Chondrocyte (in vitro differentiated cells): ENCODE measurements around the gene FBXO44. TPM values are rescaled to one million over a fixed set of nuclear protein-coding genes. Genes with fewer than 3 reads are reported as not detected.

ENCODE experiments used
- DNase-seq: peaks from one replicate; pipeline ENCODE4 v3.0.0; 2021; ENCODE audit warnings: mixed read lengths, low spot score
- H3K27ac Mint-ChIP-seq: one replicate; pipeline ENCODE4 v1.8.0; 2021; ENCODE audit warnings: mild to moderate bottlenecking, moderate library complexity, mixed read lengths; ENCODE audit not compliant: unreplicated experiment
- H3K27me3 Mint-ChIP-seq: 2 replicates; pipeline ENCODE4 v1.8.0; 2021; ENCODE audit warnings: low read depth, mixed read lengths
- H3K36me3 Mint-ChIP-seq: 2 replicates; pipeline ENCODE4 v1.8.0; 2021; ENCODE audit warnings: low read depth, mixed read lengths
- H3K4me1 Mint-ChIP-seq: 2 replicates; pipeline ENCODE4 v1.8.0; 2021; ENCODE audit warnings: low read depth, mild to moderate bottlenecking, mixed read lengths
- H3K4me3 Mint-ChIP-seq: one replicate; pipeline ENCODE4 v1.8.0; 2021; ENCODE audit warnings: mild to moderate bottlenecking, moderate library complexity, mixed read lengths; ENCODE audit not compliant: unreplicated experiment
- H3K9me3 Mint-ChIP-seq: 2 replicates; pipeline ENCODE4 v1.8.0; 2021; ENCODE audit warnings: low read depth, mixed read lengths
- total RNA-seq: library from RNA; stranded (reverse); gene quantifications from 3 replicates; pipeline ENCODE4 v1.2.1, GENCODE V29; 2021
- TF ChIP-seq, protein P1 (sequence below): fragments of 200-600 bp; sonication (generic); IDR thresholded peaks from 2 replicates; pipeline ENCODE4 v1.5.0; 2021; ENCODE audit warnings: antibody characterized with exemption, mild to moderate bottlenecking, moderate library complexity

FBXO44 gene
- total RNA-seq, 1 donor from 2014 or later, result 17.5 TPM

DNA sequence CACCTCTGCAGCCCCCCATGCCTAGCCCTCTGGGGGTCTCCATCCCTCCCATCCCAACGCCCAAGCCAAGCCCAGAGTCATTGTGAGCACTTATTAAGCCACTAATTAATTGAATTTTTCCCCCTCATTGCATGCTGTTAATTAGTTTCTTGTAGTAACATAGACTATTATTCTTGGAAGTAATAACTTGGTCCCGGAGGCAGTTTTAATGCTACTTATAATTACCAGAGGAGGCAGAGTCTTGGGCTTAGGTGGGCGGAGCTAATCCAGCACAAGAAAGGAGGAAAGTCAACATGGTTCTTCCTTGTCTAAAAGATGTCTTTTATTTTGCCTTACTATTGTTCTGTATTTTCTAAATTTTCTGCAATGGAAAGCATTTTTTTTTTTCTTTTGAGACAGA is 28.1 kb upstream of the FBXO44 start:
- H3K36me3 Mint-ChIP-seq, result no peaks in the 10 kb centered on the region
- peaks cover 57% of the 10 kb centered on the region for H3K27me3 Mint-ChIP-seq
- no peaks in the 10 kb centered on the region for H3K4me1 Mint-ChIP-seq
- no peak overlapping the region for H3K4me3 Mint-ChIP-seq
- no peaks in the 10 kb centered on the region for H3K9me3 Mint-ChIP-seq
- no peak overlapping the region for H3K27ac Mint-ChIP-seq
- TF ChIP-seq, protein P1, sequence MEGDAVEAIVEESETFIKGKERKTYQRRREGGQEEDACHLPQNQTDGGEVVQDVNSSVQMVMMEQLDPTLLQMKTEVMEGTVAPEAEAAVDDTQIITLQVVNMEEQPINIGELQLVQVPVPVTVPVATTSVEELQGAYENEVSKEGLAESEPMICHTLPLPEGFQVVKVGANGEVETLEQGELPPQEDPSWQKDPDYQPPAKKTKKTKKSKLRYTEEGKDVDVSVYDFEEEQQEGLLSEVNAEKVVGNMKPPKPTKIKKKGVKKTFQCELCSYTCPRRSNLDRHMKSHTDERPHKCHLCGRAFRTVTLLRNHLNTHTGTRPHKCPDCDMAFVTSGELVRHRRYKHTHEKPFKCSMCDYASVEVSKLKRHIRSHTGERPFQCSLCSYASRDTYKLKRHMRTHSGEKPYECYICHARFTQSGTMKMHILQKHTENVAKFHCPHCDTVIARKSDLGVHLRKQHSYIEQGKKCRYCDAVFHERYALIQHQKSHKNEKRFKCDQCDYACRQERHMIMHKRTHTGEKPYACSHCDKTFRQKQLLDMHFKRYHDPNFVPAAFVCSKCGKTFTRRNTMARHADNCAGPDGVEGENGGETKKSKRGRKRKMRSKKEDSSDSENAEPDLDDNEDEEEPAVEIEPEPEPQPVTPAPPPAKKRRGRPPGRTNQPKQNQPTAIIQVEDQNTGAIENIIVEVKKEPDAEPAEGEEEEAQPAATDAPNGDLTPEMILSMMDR, result no peak
- DNase-seq, result no peak

- Mint-ChIP-seq H3K36me3 (no peaks in the 10 kb centered on the region), H3K4me3 (no peak overlapping the region), H3K4me1 (no peaks in the 10 kb centered on the region), H3K27ac (no peak overlapping the region), H3K9me3 (no peaks in the 10 kb centered on the region), H3K27me3 (peaks cover 48% of the 10 kb centered on the region)
- DNase-seq, result no peak
- TF ChIP-seq, protein P1, result no peak
Measured at GRCh38 chr1:11628767-11629166, 25.9 kb upstream of the FBXO44 start.

- Mint-ChIP-seq H3K36me3 (no peaks in the 10 kb centered on the region), H3K4me3 (no peak overlapping the region), H3K9me3 (no peaks in the 10 kb centered on the region), H3K27ac (no peak overlapping the region), H3K27me3 (peaks cover 46% of the 10 kb centered on the region), H3K4me1 (no peaks in the 10 kb centered on the region)
- DNase-seq, result no peak
- TF ChIP-seq, protein P1, result no peak
Measured at GRCh38 chr1:11629184-11630016, 25.3 kb upstream of the FBXO44 start.

- no peaks in the 10 kb centered on the region for H3K36me3 Mint-ChIP-seq
- no peak for DNase-seq
- H3K4me3 Mint-ChIP-seq, result no peak overlapping the region
- H3K27ac Mint-ChIP-seq, result no peak overlapping the region
- TF ChIP-seq, protein P1, result no peak
- H3K4me1 Mint-ChIP-seq, result no peaks in the 10 kb centered on the region
- H3K9me3 Mint-ChIP-seq, result no peaks in the 10 kb centered on the region
- H3K27me3 Mint-ChIP-seq, result peaks cover 30% of the 10 kb centered on the region
Measured at GRCh38 chr1:11634365-11635192, 20.1 kb upstream of the FBXO44 start.

DNA sequence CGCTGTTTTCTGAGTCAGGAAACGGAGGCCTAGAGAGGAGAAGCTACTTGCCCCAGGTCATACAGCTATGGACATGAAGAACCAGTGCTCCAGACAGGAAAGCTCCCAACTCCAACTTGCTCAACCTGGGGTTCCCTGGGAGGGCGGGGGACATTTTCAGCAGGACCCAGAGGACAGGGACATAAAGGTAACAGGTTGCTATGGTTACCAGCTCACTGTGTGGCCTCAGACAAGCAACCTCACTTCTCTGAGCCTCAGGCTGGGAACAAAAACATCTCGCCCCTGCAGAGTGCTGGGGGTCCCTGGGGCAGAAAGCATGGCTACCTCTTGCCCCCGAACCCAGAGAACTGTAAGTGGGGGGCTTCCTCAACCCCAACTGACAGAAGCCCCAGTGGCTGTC is 16.6 kb upstream of the FBXO44 start:
- TF ChIP-seq, protein P1, result no peak
- H3K4me1 Mint-ChIP-seq, result no peaks in the 10 kb centered on the region
- H3K27ac Mint-ChIP-seq, result no peak overlapping the region
- no peaks in the 10 kb centered on the region for H3K9me3 Mint-ChIP-seq
- peaks cover 24% of the 10 kb centered on the region for H3K27me3 Mint-ChIP-seq
- DNase-seq, result no peak
- no peaks in the 10 kb centered on the region for H3K36me3 Mint-ChIP-seq
- H3K4me3 Mint-ChIP-seq, result no peak overlapping the region
